OCI-LY7 (cell line): ENCODE data around the gene ANKS1B. TPM values are rescaled to one million over a fixed set of nuclear protein-coding genes. Genes with fewer than 3 reads are reported as not detected.

Source experiments
- BruUV-seq: library from RNA; stranded (reverse); fragments of 400-500 nt; replicated peaks from 2 replicates; lab custom pipeline; 2021; lab: Mats Ljungman, UMichigan
- CTCF ChIA-PET: fragments of 300-600 bp; sonication (Branson Sonifier 250); formaldehyde crosslinking; loops from one replicate; lab custom pipeline; 2022; ENCODE audit warnings: antibody characterized with exemption; ENCODE audit not compliant: unreplicated experiment; lab: Charles Lee
- POLR2A ChIA-PET: fragments of 300-600 bp; sonication (Branson Sonifier 250); formaldehyde crosslinking; loops from one replicate; lab custom pipeline; 2022; ENCODE audit warnings: antibody characterized with exemption; lab: Charles Lee
- DNase-seq: peaks from one replicate; pipeline ENCODE4 v3.0.0-alpha.2; 2015; ENCODE audit warnings: low spot score
- H2AFZ ChIP-seq: fragments of 200-600 bp; sonication (generic), shearing (Covaris generic); 2 replicates; pipeline ENCODE4 v1.6.1; 2014; ENCODE audit warnings: mild to moderate bottlenecking, antibody characterized with exemption, low read length, moderate library complexity
- H3K27ac ChIP-seq: fragments of 200-600 bp; sonication (generic); 2 replicates; pipeline ENCODE4 v1.5.1; 2014; ENCODE audit warnings: mixed run types, low read depth, mild to moderate bottlenecking, moderate library complexity, low read length, inconsistent platforms; ENCODE audit not compliant: poor library complexity, severe bottlenecking
- H3K36me3 ChIP-seq: fragments of 200-600 bp; sonication (generic); 2 replicates; pipeline ENCODE4 v1.6.1; 2014; ENCODE audit warnings: mild to moderate bottlenecking, antibody characterized with exemption, low read length, moderate library complexity, mixed read lengths; ENCODE audit not compliant: insufficient read depth
- H3K4me1 ChIP-seq: fragments of 200-600 bp; sonication (generic); 2 replicates; pipeline ENCODE4 v1.5.1; 2014; ENCODE audit warnings: mild to moderate bottlenecking, low read length; ENCODE audit not compliant: insufficient read depth, poor library complexity, severe bottlenecking
- H3K4me2 ChIP-seq: fragments of 200-600 bp; sonication (generic); 2 replicates; pipeline ENCODE4 v1.6.1; 2014; ENCODE audit warnings: mild to moderate bottlenecking, low read length
- H3K4me3 ChIP-seq: fragments of 200-600 bp; sonication (generic); 2 replicates; pipeline ENCODE4 v1.5.1; 2014; ENCODE audit warnings: mild to moderate bottlenecking, low read depth, low read length; ENCODE audit not compliant: poor library complexity, severe bottlenecking
- H3K79me2 ChIP-seq: fragments of 200-600 bp; sonication (generic); 2 replicates; pipeline ENCODE4 v1.6.1; 2016; ENCODE audit warnings: low read depth, mild to moderate bottlenecking, low read length, moderate library complexity, mixed read lengths; ENCODE audit not compliant: insufficient read depth
- H3K9me2 ChIP-seq: fragments of 200-600 bp; sonication (generic); 2 replicates; pipeline ENCODE4 v1.6.1; 2016; ENCODE audit warnings: mild to moderate bottlenecking, low read length, mixed read lengths; ENCODE audit not compliant: insufficient read depth
- H3K9me3 ChIP-seq: fragments of 200-600 bp; sonication (generic); 2 replicates; pipeline ENCODE4 v1.6.1; 2014; ENCODE audit warnings: mild to moderate bottlenecking, mixed run types, low read length, mixed read lengths
- H4K20me1 ChIP-seq: fragments of 200-600 bp; sonication (generic); 2 replicates; pipeline ENCODE4 v1.6.1; 2014; ENCODE audit warnings: mild to moderate bottlenecking, antibody characterized with exemption, low read length, moderate library complexity, mixed read lengths; ENCODE audit not compliant: insufficient read depth
- CTCF ChIP-seq: fragments of 200-600 bp; sonication (generic); conservative IDR thresholded peaks from 2 replicates; pipeline ENCODE4 v1.5.1; 2014; ENCODE audit warnings: mild to moderate bottlenecking, antibody characterized with exemption, low read length, moderate library complexity, mixed read lengths
- EZH2phosphoT487 ChIP-seq: fragments of 200-600 bp; sonication (generic); IDR thresholded peaks from 2 replicates; pipeline ENCODE4 v1.6.1; 2018; ENCODE audit warnings: low read depth, borderline replicate concordance, mild to moderate bottlenecking, mixed run types, antibody characterized with exemption, low read length, moderate library complexity, mixed read lengths
- intact Hi-C: fragments of 100-400 bp; cut with micrococcal nuclease; formaldehyde crosslinking; loops from one replicate; pipeline ENCODE4 v1.10.0; 2022; ENCODE audit not compliant: unreplicated experiment
- total RNA-seq, 2 experiments: library from RNA; depleted of rRNA in 1 of 2; stranded (reverse); fragments of >200 nt in 1 of 2; shearing (Covaris generic) in 1 of 2; gene quantifications; 2 replicates each; pipeline ENCODE4 v1.2.3, GENCODE V29; 2014 to 2022

The ANKS1B gene
- total RNA-seq, 2 experiments from 2014 or later, result 2.9 to 6.0 TPM

DNA sequence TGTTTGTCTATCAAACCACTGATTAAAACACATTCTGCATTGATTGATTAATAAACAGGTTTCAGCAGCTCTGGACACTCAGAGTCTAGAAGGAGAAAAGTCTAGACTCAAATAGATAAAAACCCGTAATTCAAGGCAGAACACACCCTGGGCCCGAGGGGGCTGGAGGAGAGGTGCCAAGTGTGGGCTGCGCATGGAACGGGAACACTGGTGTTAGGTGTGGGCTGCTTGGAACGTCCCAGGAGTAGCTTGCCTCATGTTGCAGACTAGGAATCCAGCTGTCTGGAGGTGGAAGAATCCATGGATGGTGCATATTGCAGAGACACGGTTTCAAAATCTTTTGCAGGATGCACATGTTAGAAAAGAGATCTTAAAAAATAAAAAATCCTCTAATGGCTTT, 1116.7 kb downstream of the ANKS1B start:
- H3K9me3 ChIP-seq, result no peaks in the 10 kb centered on the region
- intact Hi-C loops, result no loop called here

GRCh38 chr12:98864363-98864762, 1120.4 kb downstream of the ANKS1B start:
- H3K4me2 ChIP-seq, result no peak overlapping the region
- ChIA-PET POLR2A (no interaction called here), CTCF (no interaction called here)
- no peak overlapping the region for H3K27ac ChIP-seq
- H4K20me1 ChIP-seq, result no peaks in the 10 kb centered on the region
- no peaks in the 10 kb centered on the region for H3K79me2 ChIP-seq
- no TSS peak for BruUV-seq
- DNase-seq, result no peak
- H3K36me3 ChIP-seq, result no peaks in the 10 kb centered on the region
- H3K4me3 ChIP-seq, result no peak overlapping the region
- intact Hi-C loops, result no loop called here
- H3K4me1 ChIP-seq, result no peaks in the 10 kb centered on the region
- TF ChIP-seq EZH2phosphoT487 (no peak), CTCF (no peak)
- H3K9me3 ChIP-seq, result no peaks in the 10 kb centered on the region
- H3K9me2 ChIP-seq, result no peaks in the 10 kb centered on the region
- no peak overlapping the region for H2AFZ ChIP-seq

More for the DNA sequence above, 1116.7 kb downstream of the ANKS1B start:
- ChIA-PET POLR2A (interaction anchor here (0.7 kb wide), 1 partner anchor 172 kb away, joined by 4 read pairs; no protein-coding TSS in a partner anchor), CTCF (no interaction called here)
- H3K79me2 ChIP-seq, result no peaks in the 10 kb centered on the region
- no peak for TF ChIP-seq EZH2phosphoT487
- no peak for TF ChIP-seq CTCF
- no TSS peak for BruUV-seq
- H3K36me3 ChIP-seq, result no peaks in the 10 kb centered on the region
- no peaks in the 10 kb centered on the region for H4K20me1 ChIP-seq
- H3K4me1 ChIP-seq, result no peaks in the 10 kb centered on the region
- H3K4me2 ChIP-seq, result no peak overlapping the region
- no peaks in the 10 kb centered on the region for H3K9me2 ChIP-seq
- no peak for DNase-seq
- no peak overlapping the region for H3K27ac ChIP-seq
- H2AFZ ChIP-seq, result no peak overlapping the region
- H3K4me3 ChIP-seq, result no peak overlapping the region

DNA sequence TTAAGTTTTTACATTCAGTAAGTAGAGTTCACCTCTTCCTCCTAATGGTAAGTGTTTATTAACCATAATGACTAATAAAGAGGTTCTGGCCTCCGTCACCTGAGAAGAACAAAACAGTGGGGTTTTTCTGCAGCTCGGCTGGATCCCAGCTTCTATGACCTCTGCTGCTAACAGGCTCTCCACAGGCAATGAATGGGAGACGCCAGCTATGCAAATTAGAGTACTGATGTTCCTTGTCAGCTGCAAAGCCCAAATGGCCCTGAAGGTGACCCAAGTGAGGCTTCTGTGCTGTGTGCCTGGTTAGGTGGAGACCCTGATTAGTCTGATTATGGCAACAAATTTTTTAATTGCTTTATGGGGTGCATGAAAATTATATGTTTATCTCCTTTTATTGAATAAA, 1121.6 kb downstream of the ANKS1B start:
- Histone ChIP-seq H3K9me3 (no peaks in the 10 kb centered on the region), H2AFZ (no peak overlapping the region), H3K9me2 (no peaks in the 10 kb centered on the region), H3K36me3 (no peaks in the 10 kb centered on the region), H3K4me1 (no peaks in the 10 kb centered on the region), H3K4me2 (no peak overlapping the region), H3K79me2 (no peaks in the 10 kb centered on the region), H3K27ac (no peak overlapping the region), H4K20me1 (no peaks in the 10 kb centered on the region), H3K4me3 (no peak overlapping the region)
- POLR2A ChIA-PET, result no interaction called here
- CTCF ChIA-PET, result no interaction called here
- no peak for TF ChIP-seq CTCF
- no peak for TF ChIP-seq EZH2phosphoT487
- intact Hi-C loops, result no loop called here
- DNase-seq, result no peak
- no TSS peak for BruUV-seq
